Rectal smooth muscle tissue (tissue), 1 donor: ENCODE measurements around the gene SLC9A8.

Source experiments
- H3K27ac ChIP-seq: one replicate; pipeline ENCODE4 v1.7.0; 2013; ENCODE audit warnings: low read depth, low read length, inconsistent platforms
- H3K27me3 ChIP-seq: one replicate; pipeline ENCODE4 v1.7.0; 2013; ENCODE audit warnings: low read length; ENCODE audit not compliant: control insufficient read depth, insufficient read depth
- H3K36me3 ChIP-seq: one replicate; pipeline ENCODE4 v1.7.0; 2013; ENCODE audit warnings: low read length; ENCODE audit not compliant: control insufficient read depth, insufficient read depth
- H3K4me1 ChIP-seq: one replicate; pipeline ENCODE4 v1.7.0; 2013; ENCODE audit warnings: low read length; ENCODE audit not compliant: control insufficient read depth, insufficient read depth
- H3K4me3 ChIP-seq: one replicate; pipeline ENCODE4 v1.7.0; 2013; ENCODE audit warnings: low read length
- H3K9ac ChIP-seq: one replicate; pipeline ENCODE4 v1.7.0; 2013; ENCODE audit warnings: low read length

The SLC9A8 gene

DNA sequence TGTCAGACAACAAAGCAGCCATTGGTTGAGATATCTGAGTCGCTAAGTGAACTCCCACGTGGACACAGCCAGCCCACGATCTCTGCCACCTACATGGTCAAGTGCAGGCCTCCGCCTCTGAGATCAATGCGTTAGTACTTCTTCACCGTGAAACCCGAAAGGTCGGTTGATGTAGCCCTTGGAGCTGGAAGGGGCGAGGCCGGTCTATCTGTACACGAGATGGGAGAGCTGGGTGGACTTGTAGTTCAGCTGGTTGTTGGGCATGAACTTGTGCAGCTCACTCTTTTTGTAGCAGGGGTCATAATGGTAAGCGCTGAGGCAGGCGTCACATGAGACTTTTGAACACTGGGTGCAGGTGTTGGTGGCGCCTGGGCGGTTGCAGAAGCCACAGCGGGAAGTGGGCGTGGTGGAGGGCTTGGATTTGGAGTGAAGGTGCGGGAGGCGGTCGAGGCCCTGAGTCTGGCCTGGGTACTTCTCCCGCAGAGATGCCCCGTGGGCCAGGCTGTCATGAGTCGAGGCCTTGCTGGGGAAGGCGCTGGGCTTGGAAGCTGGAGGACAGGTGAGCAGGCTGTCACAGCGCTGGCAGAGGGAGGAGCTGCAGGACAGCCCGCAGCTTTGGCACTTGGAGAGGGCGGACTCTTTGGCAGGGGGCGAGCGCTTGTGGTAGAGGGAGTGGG lies 92.9 kb downstream of the SLC9A8 start:
- no peak overlapping the region for H3K9ac ChIP-seq
- peaks cover 31% of the 10 kb centered on the region for H3K36me3 ChIP-seq
- no peak overlapping the region for H3K4me3 ChIP-seq

DNA sequence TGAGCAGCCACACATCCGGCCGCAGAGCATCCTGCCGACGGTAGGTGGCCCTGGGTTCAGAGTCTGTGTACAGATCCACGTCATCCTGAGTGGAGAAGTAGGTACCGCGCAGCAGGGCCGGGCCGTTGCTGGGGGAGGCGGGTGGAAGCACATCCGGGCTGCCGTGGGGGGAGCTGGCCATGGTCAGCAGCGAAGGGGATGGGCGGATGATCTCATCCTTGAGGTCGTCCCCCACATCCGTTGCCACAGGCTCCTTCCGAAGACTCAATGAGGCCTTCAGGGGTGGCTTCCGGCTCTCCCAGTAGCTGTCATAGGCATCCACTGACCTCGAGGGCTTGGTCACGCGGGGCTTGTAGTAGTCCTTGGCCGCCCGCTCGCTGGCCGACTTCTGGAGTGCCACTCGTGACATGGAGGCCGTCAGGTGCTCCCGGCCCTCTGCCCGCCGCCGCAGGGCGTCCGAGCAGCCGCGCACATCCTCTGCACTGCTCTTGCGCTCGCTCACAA lies 93.5 kb downstream of the SLC9A8 start:
- Histone ChIP-seq H3K4me1 (peaks cover 5% of the 10 kb centered on the region), H3K27me3 (no peaks in the 10 kb centered on the region), H3K36me3 (peaks cover 31% of the 10 kb centered on the region), H3K4me3 (no peak overlapping the region), H3K9ac (no peak overlapping the region), H3K27ac (no peak overlapping the region)

More for the DNA sequence above, 92.9 kb downstream of the SLC9A8 start:
- Histone ChIP-seq H3K27me3 (no peaks in the 10 kb centered on the region), H3K4me1 (peaks cover 5% of the 10 kb centered on the region), H3K27ac (no peak overlapping the region)

DNA sequence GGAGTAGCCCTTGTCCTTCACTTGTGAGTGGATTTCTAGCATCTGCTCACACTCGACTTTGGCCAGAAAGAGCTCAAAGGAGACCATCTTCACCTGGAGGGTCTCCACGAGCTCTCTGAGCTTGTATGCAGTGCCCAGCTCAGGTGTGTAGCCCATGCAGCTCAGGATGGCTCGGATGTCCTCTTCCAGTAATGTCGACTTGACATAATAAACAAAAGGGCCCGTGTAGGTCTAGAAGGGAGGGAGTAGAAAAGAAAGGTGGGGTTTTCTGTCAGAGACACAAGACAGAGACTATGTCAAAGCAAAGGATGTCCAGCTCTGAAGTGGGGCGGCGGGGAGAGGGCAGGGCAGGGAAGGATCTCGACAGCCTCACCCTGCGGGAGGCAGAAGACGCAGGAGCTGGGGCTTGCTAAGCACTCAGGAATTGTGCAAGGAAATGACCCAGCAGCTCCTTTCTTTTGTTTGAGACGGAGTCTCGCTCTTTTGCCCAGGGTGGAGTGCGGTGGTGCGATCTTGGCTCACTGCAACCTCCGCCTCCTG lies 94.1 kb downstream of the SLC9A8 start:
- no peak overlapping the region for H3K27ac ChIP-seq
- H3K4me1 ChIP-seq: no peaks in the 10 kb centered on the region
- H3K36me3 ChIP-seq: peaks cover 31% of the 10 kb centered on the region
- no peak overlapping the region for H3K9ac ChIP-seq
- H3K27me3 ChIP-seq: no peaks in the 10 kb centered on the region
- H3K4me3 ChIP-seq: no peak overlapping the region

DNA sequence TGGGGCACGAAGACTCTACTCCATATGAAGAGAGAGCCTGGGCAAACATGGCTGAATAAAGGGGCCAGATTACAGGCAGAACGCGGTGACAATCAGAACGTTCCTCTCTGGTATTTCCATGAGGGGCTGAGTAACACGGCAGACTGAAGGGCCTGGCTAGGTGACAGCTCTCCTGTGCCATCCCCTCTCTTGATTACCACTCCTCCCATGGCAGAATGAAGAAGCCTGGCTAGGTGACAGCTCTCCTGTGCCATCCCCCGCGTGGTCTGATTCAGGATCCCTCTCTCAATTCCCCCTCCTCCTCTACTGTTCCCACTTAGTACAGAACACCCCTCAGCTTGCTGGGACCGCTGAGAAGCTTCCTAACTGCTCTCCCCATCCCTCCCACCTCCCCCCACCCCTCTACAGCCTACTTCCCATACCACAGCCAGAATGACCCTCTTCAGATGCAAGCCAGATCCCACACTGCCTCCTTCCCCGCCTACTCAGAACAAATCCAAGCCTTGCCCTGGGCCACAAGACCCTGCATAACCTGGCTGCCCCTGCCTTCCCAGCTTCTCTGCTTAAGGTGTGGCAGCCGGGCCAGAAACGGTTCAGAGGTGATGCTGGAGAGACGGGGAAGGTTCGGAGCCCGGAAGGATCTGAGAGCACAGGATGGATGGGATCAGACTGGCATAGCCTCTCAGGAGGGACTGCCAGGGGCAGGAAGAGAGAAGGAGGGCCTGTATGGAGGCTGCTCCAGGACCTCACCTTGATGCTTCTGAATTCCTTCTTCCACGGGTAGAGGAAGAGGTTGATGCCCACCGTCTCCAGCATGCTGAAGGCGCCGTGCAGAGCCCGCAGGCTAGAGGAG lies 95.0 kb downstream of the SLC9A8 start:
- H3K9ac ChIP-seq: no peak overlapping the region
- no peak overlapping the region for H3K4me3 ChIP-seq
- no peak overlapping the region for H3K27ac ChIP-seq
- peaks cover 31% of the 10 kb centered on the region for H3K36me3 ChIP-seq
- H3K27me3 ChIP-seq: no peaks in the 10 kb centered on the region
- H3K4me1 ChIP-seq: no peaks in the 10 kb centered on the region

DNA sequence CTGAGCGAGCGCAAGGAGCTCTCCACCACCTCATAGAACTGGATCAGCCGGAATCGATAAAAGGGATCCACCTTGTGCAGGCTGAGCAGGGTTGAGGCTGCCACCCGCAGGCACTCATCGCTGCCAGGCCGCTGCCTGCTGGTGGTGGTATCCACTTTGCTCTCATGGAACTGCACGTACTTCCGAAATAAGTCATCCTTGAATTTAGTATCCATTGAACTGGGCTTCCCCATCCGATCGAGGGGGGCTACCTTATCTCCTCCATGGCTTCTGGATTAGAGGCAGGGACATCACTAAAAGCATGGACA lies 95.6 kb downstream of the SLC9A8 start:
- no peaks in the 10 kb centered on the region for H3K27me3 ChIP-seq
- no peak overlapping the region for H3K9ac ChIP-seq
- no peaks in the 10 kb centered on the region for H3K4me1 ChIP-seq
- peaks cover 31% of the 10 kb centered on the region for H3K36me3 ChIP-seq
- H3K4me3 ChIP-seq: no peak overlapping the region
- H3K27ac ChIP-seq: no peak overlapping the region

DNA sequence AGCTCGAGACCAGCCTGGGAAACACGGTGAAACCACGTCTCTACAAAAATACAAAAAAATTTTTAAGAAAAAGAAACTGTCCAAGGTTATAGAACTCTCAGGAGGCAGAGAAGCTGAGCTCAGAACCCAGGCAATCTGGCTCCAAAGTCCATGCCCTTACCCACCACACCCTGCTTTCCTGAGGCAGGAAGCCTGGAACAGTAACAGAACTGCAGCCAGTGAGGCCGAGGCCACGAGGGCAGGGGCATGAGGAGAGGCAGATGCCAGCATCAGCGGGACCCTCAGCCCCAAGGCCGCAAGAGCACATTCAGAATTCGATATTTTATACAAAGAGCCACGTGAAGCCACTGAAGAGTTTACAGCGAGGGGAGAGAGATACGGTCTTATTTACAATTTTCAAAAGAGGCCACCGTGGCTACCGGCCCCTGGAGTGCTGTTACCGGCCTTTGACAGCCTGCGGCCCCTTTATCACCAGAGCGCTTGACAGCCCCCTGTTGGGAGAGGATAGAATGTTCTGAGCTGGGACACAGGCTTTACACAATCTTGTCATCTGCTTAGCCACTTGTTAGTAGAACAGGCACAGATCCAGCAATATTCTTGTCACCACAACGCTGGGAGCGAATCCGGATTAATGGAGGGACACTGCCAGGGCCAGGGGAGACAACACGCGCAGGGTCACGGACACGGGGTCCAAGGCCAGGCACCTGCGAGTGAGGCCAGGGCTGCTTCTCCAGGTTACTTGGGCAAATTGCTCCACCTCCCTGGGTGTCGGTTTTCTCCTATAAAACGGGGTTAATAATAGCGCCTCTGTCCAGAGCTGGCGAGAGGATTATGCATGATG lies 97.1 kb downstream of the SLC9A8 start:
- Histone ChIP-seq H3K9ac (no peak overlapping the region), H3K4me3 (no peak overlapping the region)

DNA sequence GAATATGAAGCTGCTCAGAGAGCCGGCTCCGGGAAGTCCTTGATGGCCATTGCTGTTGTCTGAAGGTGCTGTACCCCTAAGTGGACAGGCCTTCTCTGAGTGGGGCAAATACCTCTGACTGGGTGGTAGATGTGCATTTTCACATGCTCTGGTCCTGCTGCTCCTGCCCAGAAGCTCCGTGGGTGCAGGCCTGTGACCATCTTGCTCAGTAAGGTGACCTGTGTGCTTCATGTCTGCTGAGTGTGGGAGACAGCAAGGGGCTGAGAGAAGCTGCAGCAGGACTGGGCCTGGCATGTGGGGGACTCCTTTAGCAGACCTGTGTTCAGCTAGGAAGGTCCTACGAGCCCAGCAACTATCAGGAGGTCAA lies 97.7 kb downstream of the SLC9A8 start:
- no peaks in the 10 kb centered on the region for H3K27me3 ChIP-seq
- peaks cover 8% of the 10 kb centered on the region for H3K4me1 ChIP-seq
- no peak overlapping the region for H3K27ac ChIP-seq
- H3K4me3 ChIP-seq: no peak overlapping the region
- H3K36me3 ChIP-seq: peaks cover 21% of the 10 kb centered on the region
- no peak overlapping the region for H3K9ac ChIP-seq

More for the DNA sequence above, 97.1 kb downstream of the SLC9A8 start:
- Histone ChIP-seq H3K27ac (no peak overlapping the region), H3K36me3 (peaks cover 25% of the 10 kb centered on the region), H3K4me1 (peaks cover 8% of the 10 kb centered on the region), H3K27me3 (no peaks in the 10 kb centered on the region)

- Histone ChIP-seq H3K36me3 (peaks cover 3% of the 10 kb centered on the region), H3K27me3 (no peaks in the 10 kb centered on the region), H3K27ac (no peak overlapping the region), H3K9ac (no peak overlapping the region), H3K4me3 (peak overlapping the region; percentile 98), H3K4me1 (peaks cover 8% of the 10 kb centered on the region)
Measured at GRCh38 chr20:49913399-49914047, 100.9 kb downstream of the SLC9A8 start.

DNA sequence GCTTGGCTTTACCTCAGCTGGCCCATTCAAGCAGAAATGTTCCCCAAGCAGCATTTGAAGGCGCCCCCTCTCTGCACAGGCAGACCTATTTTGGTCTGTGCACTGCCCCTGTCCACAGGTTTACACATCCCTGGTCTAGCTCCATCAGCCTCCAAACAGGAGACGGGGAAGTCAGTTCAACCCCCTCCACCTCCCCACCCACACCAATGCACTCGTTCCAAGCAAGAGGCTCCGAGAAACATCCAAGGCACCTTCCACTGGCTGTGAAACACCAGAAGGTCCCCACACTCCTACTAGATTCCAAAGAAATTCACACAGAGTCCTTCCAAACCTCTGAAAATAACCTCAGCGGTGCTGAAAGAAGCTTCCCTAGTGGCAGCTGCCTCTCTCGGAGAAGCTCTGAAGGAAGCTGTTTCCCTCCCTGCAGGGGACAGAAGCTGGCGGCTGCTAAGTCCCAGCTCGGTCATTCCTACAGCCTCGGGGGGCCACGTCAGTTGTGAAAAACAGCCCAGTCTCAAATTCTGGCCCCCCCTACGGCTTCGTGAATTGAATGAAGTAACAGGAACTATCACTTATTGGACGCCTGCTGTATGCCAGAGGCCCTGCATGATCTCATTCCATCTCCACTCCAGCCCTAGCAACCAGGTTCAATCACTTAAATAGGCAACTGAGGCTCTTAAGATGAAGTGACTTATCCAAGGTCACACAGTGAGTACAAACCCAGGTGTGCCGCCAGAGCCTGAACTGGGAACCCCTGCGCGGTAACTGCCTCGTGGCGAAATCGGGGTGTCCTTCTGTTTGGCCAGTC lies 101.9 kb downstream of the SLC9A8 start:
- H3K27me3 ChIP-seq: no peaks in the 10 kb centered on the region
- peak overlapping the region; percentile 100 for H3K27ac ChIP-seq
- H3K4me3 ChIP-seq: peak overlapping the region; percentile 98
- peak overlapping the region; percentile 87 for H3K9ac ChIP-seq
- H3K36me3 ChIP-seq: peaks cover 3% of the 10 kb centered on the region
- H3K4me1 ChIP-seq: peaks cover 8% of the 10 kb centered on the region

DNA sequence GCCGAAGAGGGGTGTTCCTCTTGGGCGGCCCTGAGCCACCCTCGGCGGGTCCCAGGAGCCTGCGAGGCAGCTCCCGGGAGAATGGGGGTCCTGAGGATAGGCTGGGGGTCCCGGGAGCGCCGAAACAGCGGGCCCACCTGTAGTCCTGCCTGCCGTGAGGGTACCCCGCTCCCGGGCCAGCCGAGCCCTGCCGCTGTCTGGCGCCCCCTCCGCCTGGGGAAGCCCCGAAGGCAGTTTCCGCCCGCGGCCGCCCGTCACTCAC lies 102.4 kb downstream of the SLC9A8 start:
- peak overlapping the region; percentile 87 for H3K9ac ChIP-seq
- peaks cover 3% of the 10 kb centered on the region for H3K36me3 ChIP-seq
- H3K4me1 ChIP-seq: peaks cover 8% of the 10 kb centered on the region
- H3K27me3 ChIP-seq: no peaks in the 10 kb centered on the region
- H3K4me3 ChIP-seq: peak overlapping the region; percentile 98
- H3K27ac ChIP-seq: peak overlapping the region; percentile 100

GRCh38 chr20:49915380-49916145 lies 102.9 kb downstream of the SLC9A8 start, which contains the start of gene SPATA2:
Gene SPATA2 (minus strand): TSS chr20:49915529. CDS start chr20:49908490, 7,039 bp downstream.
- Histone ChIP-seq H3K27me3 (no peaks in the 10 kb centered on the region), H3K27ac (peak within 1 kb of the TSS; percentile 100), H3K9ac (peak within 1 kb of the TSS; percentile 87), H3K4me1 (peaks cover 8% of the 10 kb centered on the region), H3K4me3 (peak within 1 kb of the TSS; percentile 98), H3K36me3 (peaks cover 3% of the 10 kb centered on the region)
